Measurements from ENCODE around the gene HADHA.
A peak's percentile ranks its signal among the peaks of the same experiment; 100 is the strongest.

- TF ChIP-seq, protein P1, sequence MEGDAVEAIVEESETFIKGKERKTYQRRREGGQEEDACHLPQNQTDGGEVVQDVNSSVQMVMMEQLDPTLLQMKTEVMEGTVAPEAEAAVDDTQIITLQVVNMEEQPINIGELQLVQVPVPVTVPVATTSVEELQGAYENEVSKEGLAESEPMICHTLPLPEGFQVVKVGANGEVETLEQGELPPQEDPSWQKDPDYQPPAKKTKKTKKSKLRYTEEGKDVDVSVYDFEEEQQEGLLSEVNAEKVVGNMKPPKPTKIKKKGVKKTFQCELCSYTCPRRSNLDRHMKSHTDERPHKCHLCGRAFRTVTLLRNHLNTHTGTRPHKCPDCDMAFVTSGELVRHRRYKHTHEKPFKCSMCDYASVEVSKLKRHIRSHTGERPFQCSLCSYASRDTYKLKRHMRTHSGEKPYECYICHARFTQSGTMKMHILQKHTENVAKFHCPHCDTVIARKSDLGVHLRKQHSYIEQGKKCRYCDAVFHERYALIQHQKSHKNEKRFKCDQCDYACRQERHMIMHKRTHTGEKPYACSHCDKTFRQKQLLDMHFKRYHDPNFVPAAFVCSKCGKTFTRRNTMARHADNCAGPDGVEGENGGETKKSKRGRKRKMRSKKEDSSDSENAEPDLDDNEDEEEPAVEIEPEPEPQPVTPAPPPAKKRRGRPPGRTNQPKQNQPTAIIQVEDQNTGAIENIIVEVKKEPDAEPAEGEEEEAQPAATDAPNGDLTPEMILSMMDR (IDR thresholded peaks at IDR 0.05) = no peak
- peak; percentile 5 for TF ChIP-seq EZH2 (IDR thresholded peaks at IDR 0.05)
These were observed 71.3 kb downstream of the HADHA start, which contains the start of gene GAREM2 for GRCh38 chr2:26172871-26173775.
